ENCODE data around the gene RECQL5.

The RECQL5 gene

DNA sequence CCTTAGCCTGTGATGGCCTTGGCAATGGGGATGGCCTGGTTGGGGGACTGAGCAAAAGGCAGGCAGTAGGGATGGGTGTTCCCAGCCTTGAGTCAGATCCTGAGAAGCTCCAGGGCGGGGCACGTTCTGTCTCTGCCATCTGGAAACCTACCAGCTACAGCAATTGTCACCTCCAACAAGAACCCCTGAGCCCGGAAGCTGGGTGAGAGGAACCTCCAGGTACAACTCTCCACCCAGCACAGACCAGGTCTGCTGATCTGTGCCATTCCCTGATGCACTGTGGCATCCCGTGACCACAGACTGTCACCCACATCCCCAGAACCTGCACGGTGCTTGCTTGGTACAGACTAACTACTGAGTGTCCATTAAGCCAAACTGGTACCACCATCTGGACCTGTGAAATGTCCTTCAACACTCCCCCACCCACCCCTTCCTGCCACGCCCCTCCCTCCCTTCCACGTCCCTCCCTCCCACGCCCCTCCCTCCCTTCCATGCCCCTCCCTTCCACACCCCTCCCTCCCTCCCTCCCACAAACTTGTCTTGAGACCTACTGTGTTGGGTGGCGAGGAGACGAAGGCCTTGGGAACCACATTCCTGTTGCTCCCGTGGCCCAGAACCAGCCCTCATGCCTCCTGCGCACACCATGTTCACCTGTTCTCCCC is 62.8 kb downstream of the RECQL5 start:
- no peaks in the 10 kb centered on the region for H3K36me3 ChIP-seq (ENCODE audit: control insufficient read depth in 2 of 2, insufficient read depth in 1 of 2, low read length in 2 of 2)
- TF ChIP-seq TRIM28 (IDR thresholded peaks at IDR 0.05; ENCODE audit: borderline replicate concordance, low read length) (no peak), ZNF660 (tag by site-specific recombination; IDR thresholded peaks at IDR 0.05) (no peak), KLF8 (tag by site-specific recombination; IDR thresholded peaks at IDR 0.05) (0 out of 2 replicates have a peak, but pooled peaks have one; percentile 21), SP3 (tag by site-specific recombination; IDR thresholded peaks at IDR 0.05) (peak; percentile 19; the same call in 1 of the 2 replicates), RBAK (tag by site-specific recombination; IDR thresholded peaks at IDR 0.05) (no peak), ZNF121 (tag by site-specific recombination; IDR thresholded peaks at IDR 0.05) (no peak), KLF1 (tag by site-specific recombination; IDR thresholded peaks at IDR 0.05) (peak; percentile 87)
- TF ChIP-seq, protein P1, sequence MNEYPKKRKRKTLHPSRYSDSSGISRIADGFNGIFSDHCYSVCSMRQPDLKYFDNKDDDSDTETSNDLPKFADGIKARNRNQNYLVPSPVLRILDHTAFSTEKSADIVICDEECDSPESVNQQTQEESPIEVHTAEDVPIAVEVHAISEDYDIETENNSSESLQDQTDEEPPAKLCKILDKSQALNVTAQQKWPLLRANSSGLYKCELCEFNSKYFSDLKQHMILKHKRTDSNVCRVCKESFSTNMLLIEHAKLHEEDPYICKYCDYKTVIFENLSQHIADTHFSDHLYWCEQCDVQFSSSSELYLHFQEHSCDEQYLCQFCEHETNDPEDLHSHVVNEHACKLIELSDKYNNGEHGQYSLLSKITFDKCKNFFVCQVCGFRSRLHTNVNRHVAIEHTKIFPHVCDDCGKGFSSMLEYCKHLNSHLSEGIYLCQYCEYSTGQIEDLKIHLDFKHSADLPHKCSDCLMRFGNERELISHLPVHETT (tag by site-specific recombination; IDR thresholded peaks at IDR 0.05) = no peak
- TF ChIP-seq, protein P2, sequence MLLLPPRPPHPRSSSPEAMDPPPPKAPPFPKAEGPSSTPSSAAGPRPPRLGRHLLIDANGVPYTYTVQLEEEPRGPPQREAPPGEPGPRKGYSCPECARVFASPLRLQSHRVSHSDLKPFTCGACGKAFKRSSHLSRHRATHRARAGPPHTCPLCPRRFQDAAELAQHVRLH (tag by site-specific recombination; IDR thresholded peaks at IDR 0.05) = no peak
- TF ChIP-seq, protein P3, sequence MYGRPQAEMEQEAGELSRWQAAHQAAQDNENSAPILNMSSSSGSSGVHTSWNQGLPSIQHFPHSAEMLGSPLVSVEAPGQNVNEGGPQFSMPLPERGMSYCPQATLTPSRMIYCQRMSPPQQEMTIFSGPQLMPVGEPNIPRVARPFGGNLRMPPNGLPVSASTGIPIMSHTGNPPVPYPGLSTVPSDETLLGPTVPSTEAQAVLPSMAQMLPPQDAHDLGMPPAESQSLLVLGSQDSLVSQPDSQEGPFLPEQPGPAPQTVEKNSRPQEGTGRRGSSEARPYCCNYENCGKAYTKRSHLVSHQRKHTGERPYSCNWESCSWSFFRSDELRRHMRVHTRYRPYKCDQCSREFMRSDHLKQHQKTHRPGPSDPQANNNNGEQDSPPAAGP (tag by site-specific recombination; IDR thresholded peaks at IDR 0.05) = peak; percentile 53; the same call in 1 of the 2 replicates
- H3K27ac ChIP-seq (ENCODE audit: extremely low read depth, low read depth, low read length) = no peak overlapping the region
- no peaks in the 10 kb centered on the region for H3K9me3 ChIP-seq (ENCODE audit: control insufficient read depth, insufficient read depth, low read depth, low read length)
- H3K4me1 ChIP-seq (ENCODE audit: control insufficient read depth, insufficient read depth, low read length) = no peaks in the 10 kb centered on the region
- ChIA-PET POLR2A (interaction anchor here (0.8 to 1.8 kb wide), 2 partner anchors 29 to 176 kb away, joined by 4 to 6 read pairs; partner anchors contain the start of gene SMIM5), CTCF (interaction anchor here (0.6 to 7.9 kb wide), 6 partner anchors 10 to 144 kb away, joined by 3 to 102 read pairs (median 4); partner anchors contain the start of gene SMIM5)
- H3K4me3 ChIP-seq (ENCODE audit: low read depth, low read length) = no peak overlapping the region

DNA sequence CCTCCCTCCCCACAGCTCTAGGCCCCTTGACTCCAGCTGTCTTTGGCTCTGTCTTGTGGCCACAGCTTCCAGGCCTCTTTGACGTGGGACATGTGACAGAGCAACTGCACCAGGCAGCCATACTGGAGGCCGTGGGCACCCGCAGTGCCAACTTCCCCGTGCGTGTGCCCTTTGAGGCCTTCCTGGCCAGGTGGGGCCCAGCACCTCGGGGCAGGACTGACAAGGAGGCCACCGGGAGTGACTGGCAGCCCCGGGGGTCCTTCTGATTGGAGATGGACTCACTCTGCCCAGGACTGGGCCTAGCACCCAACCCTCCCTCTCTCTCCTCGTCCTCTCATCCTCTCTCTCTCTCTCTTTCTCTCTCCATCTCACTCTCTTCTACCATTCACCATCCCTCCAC is 63.8 kb downstream of the RECQL5 start:
- Histone ChIP-seq H3K36me3 (ENCODE audit: control insufficient read depth in 2 of 2, insufficient read depth in 1 of 2, low read length in 2 of 2) (no peaks in the 10 kb centered on the region), H3K27ac (ENCODE audit: extremely low read depth, low read depth, low read length) (no peak overlapping the region), H3K4me1 (ENCODE audit: control insufficient read depth, insufficient read depth, low read length) (no peaks in the 10 kb centered on the region), H3K4me3 (ENCODE audit: low read depth, low read length) (no peak overlapping the region), H3K9me3 (ENCODE audit: control insufficient read depth, insufficient read depth, low read depth, low read length) (no peaks in the 10 kb centered on the region)
- CTCF ChIA-PET = interaction anchor here (0.7 to 7.9 kb wide), 10 partner anchors 11 to 204 kb away, joined by 3 to 122 read pairs (median 24); partner anchors contain the start of gene SMIM5
- POLR2A ChIA-PET = no interaction called here
- TF ChIP-seq ZNF777 (tag by site-specific recombination; IDR thresholded peaks at IDR 0.05; ENCODE audit: borderline replicate concordance) (no peak), WT1 (tag by site-specific recombination; IDR thresholded peaks at IDR 0.05) (no peak), YY2 (tag by site-specific recombination; IDR thresholded peaks at IDR 0.05) (no peak), ZNF169 (tag by site-specific recombination; IDR thresholded peaks at IDR 0.05) (no peak), ZNF558 (tag by site-specific recombination; IDR thresholded peaks at IDR 0.05) (no peak), SALL2 (tag by site-specific recombination; IDR thresholded peaks at IDR 0.05; ENCODE audit: borderline replicate concordance) (no peak), SP7 (tag by site-specific recombination; IDR thresholded peaks at IDR 0.05) (no peak), MYNN (tag by site-specific recombination; IDR thresholded peaks at IDR 0.05; ENCODE audit: borderline replicate concordance) (no peak), ZNF133 (tag by site-specific recombination; IDR thresholded peaks at IDR 0.05) (no peak), SCRT1 (tag by site-specific recombination; IDR thresholded peaks at IDR 0.05; ENCODE audit: borderline replicate concordance) (no peak), ZNF48 (tag by site-specific recombination; IDR thresholded peaks at IDR 0.05) (no peak), ZNF747 (tag by site-specific recombination; IDR thresholded peaks at IDR 0.05) (no peak), PRDM1 (tag by site-specific recombination; IDR thresholded peaks at IDR 0.05) (no peak), ZNF660 (tag by site-specific recombination; IDR thresholded peaks at IDR 0.05) (no peak)
- TF ChIP-seq, protein P4, sequence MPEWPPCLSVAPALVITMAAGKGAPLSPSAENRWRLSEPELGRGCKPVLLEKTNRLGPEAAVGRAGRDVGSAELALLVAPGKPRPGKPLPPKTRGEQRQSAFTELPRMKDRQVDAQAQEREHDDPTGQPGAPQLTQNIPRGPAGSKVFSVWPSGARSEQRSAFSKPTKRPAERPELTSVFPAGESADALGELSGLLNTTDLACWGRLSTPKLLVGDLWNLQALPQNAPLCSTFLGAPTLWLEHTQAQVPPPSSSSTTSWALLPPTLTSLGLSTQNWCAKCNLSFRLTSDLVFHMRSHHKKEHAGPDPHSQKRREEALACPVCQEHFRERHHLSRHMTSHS (tag by site-specific recombination; IDR thresholded peaks at IDR 0.05) = no peak
- TF ChIP-seq, protein P5, sequence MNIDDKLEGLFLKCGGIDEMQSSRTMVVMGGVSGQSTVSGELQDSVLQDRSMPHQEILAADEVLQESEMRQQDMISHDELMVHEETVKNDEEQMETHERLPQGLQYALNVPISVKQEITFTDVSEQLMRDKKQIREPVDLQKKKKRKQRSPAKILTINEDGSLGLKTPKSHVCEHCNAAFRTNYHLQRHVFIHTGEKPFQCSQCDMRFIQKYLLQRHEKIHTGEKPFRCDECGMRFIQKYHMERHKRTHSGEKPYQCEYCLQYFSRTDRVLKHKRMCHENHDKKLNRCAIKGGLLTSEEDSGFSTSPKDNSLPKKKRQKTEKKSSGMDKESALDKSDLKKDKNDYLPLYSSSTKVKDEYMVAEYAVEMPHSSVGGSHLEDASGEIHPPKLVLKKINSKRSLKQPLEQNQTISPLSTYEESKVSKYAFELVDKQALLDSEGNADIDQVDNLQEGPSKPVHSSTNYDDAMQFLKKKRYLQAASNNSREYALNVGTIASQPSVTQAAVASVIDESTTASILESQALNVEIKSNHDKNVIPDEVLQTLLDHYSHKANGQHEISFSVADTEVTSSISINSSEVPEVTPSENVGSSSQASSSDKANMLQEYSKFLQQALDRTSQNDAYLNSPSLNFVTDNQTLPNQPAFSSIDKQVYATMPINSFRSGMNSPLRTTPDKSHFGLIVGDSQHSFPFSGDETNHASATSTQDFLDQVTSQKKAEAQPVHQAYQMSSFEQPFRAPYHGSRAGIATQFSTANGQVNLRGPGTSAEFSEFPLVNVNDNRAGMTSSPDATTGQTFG (tag by site-specific recombination; IDR thresholded peaks at IDR 0.05; ENCODE audit: borderline replicate concordance) = no peak
- TF ChIP-seq, protein P6, sequence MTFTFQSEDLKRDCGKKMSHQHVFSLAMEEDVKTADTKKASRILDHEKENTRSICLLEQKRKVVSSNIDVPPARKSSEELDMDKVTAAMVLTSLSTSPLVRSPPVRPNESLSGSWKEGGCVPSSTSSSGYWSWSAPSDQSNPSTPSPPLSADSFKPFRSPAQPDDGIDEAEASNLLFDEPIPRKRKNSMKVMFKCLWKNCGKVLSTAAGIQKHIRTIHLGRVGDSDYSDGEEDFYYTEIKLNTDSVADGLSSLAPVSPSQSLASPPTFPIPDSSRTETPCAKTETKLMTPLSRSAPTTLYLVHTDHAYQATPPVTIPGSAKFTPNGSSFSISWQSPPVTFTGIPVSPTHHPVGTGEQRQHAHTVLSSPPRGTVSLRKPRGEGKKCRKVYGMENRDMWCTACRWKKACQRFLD (tag by site-specific recombination; IDR thresholded peaks at IDR 0.05) = no peak
- TF ChIP-seq, protein P7, sequence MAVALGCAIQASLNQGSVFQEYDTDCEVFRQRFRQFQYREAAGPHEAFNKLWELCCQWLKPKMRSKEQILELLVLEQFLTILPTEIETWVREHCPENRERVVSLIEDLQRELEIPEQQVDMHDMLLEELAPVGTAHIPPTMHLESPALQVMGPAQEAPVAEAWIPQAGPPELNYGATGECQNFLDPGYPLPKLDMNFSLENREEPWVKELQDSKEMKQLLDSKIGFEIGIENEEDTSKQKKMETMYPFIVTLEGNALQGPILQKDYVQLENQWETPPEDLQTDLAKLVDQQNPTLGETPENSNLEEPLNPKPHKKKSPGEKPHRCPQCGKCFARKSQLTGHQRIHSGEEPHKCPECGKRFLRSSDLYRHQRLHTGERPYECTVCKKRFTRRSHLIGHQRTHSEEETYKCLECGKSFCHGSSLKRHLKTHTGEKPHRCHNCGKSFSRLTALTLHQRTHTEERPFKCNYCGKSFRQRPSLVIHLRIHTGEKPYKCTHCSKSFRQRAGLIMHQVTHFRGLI (tag by site-specific recombination; IDR thresholded peaks at IDR 0.05) = no peak
